B cell (primary cell): ENCODE measurements around the gene LDHB. TPM values are rescaled to one million over a fixed set of nuclear protein-coding genes. Genes with fewer than 3 reads are reported as not detected.

Experiments used
- ATAC-seq: fragments of 200-7000 bp; cut with Tn5 transposase; one replicate; pipeline ENCODE4 v1.10.0; 2021; ENCODE audit warnings: low read depth, mild to moderate bottlenecking, moderate number of reproducible peaks, moderate library complexity
- CTCF ChIA-PET: fragments of 350-600 bp; sonication (Branson Sonifier 250); formaldehyde crosslinking; loops from one replicate; lab custom pipeline; 2021; ENCODE audit warnings: antibody characterized with exemption, inconsistent platforms; lab: Charles Lee
- POLR2A ChIA-PET: fragments of 350-600 bp; sonication (Branson Sonifier 250); formaldehyde crosslinking; loops from one replicate; lab custom pipeline; 2021; ENCODE audit warnings: antibody characterized with exemption; lab: Charles Lee
- DNase-seq: peaks from one replicate; pipeline ENCODE4 v3.0.0; 2013
- H2AFZ ChIP-seq: 2 replicates; pipeline ENCODE4 v1.6.1; 2012; ENCODE audit warnings: mild to moderate bottlenecking, low read depth, low read length; ENCODE audit not compliant: insufficient read depth, poor library complexity, severe bottlenecking
- H3K27ac ChIP-seq, 2 donors: 1 replicate in 1 of 2; 2 replicates in 1 of 2; pipeline ENCODE4 v1.5.1; 2012 to 2013; ENCODE audit warnings: low read length in 2 of 2, mild to moderate bottlenecking in 2 of 2, moderate library complexity in 1 of 2
- H3K27me3 ChIP-seq, 4 experiments: fragments of 200-600 bp in 1 of 4; sonication (generic) in 1 of 4; replicated peaks in 1 of 4; 1 replicate in 2 of 4; 2 replicates in 2 of 4; pipeline versions ENCODE4 v1.6.1 to v1.7.0; 2013 to 2016; ENCODE audit warnings: low read length in 3 of 4, mild to moderate bottlenecking in 2 of 4, mixed read lengths in 1 of 4, moderate library complexity in 1 of 4; ENCODE audit not compliant: insufficient read depth in 4 of 4, control insufficient read depth in 3 of 4; ENCODE audit errors: control extremely low read depth in 1 of 4
- H3K36me3 ChIP-seq, 2 experiments: replicated peaks in 1 of 2; 1 replicate in 1 of 2; 2 replicates in 1 of 2; pipeline versions ENCODE4 v1.6.1 to v1.7.1; 2013; ENCODE audit warnings: low read length in 1 of 2; ENCODE audit not compliant: insufficient read depth in 2 of 2, control insufficient read depth in 1 of 2; ENCODE audit errors: control extremely low read depth in 1 of 2, extremely low read depth in 1 of 2
- H3K4me1 ChIP-seq, 2 donors: fragments of 200-600 bp in 1 of 2; sonication (generic) in 1 of 2; 1 replicate in 1 of 2; 2 replicates in 1 of 2; pipeline versions ENCODE4 v1.5.1 to v1.6.1; 2013 to 2017; ENCODE audit warnings: low read length in 2 of 2; ENCODE audit not compliant: control insufficient read depth in 2 of 2, insufficient read depth in 2 of 2
- H3K4me2 ChIP-seq: replicated peaks from 2 replicates; pipeline ENCODE3; 2012; ENCODE audit warnings: mild to moderate bottlenecking, low read depth, low read length; ENCODE audit not compliant: poor library complexity, severe bottlenecking
- H3K4me3 ChIP-seq, 5 experiments: fragments of 200-600 bp in 1 of 5; sonication (generic) in 1 of 5; 1 replicate in 3 of 5; 2 replicates in 2 of 5; pipeline versions ENCODE4 v1.5.1 to v1.7.0; 2011 to 2016; ENCODE audit warnings: low read length in 4 of 5, mild to moderate bottlenecking in 4 of 5, low read depth in 2 of 5, control low read depth in 1 of 5, moderate library complexity in 1 of 5; ENCODE audit not compliant: insufficient read depth in 1 of 5; ENCODE audit errors: control extremely low read depth in 1 of 5, extremely low read depth in 1 of 5
- H3K79me2 ChIP-seq: fragments of 200-600 bp; sonication (generic); one replicate; pipeline ENCODE4 v1.6.0; 2016; ENCODE audit warnings: low read length; ENCODE audit not compliant: control insufficient read depth, insufficient read depth
- H3K9ac ChIP-seq: fragments of 200-600 bp; sonication (generic); 2 replicates; pipeline ENCODE4 v1.6.1; 2017; ENCODE audit warnings: mild to moderate bottlenecking, low read length, moderate library complexity
- H3K9me3 ChIP-seq, 3 donors: one replicate each; pipeline versions ENCODE4 v1.6.1 to v1.7.1; 2013; ENCODE audit warnings: low read length in 2 of 3; ENCODE audit not compliant: control insufficient read depth in 2 of 3, insufficient read depth in 1 of 3; ENCODE audit errors: control extremely low read depth in 1 of 3
- H4K20me1 ChIP-seq: 2 replicates; pipeline ENCODE4 v1.6.0; 2012; ENCODE audit warnings: mild to moderate bottlenecking, low read length; ENCODE audit not compliant: insufficient read depth, control insufficient read depth, poor library complexity, severe bottlenecking
- H3K27ac Mint-ChIP-seq: one replicate; pipeline ENCODE4 v1.8.0; 2021; ENCODE audit warnings: mixed read lengths
- H3K27me3 Mint-ChIP-seq: one replicate; pipeline ENCODE4 v1.8.0; 2021; ENCODE audit warnings: mixed read lengths
- H3K4me1 Mint-ChIP-seq: one replicate; pipeline ENCODE4 v1.8.0; 2021; ENCODE audit warnings: mixed read lengths
- H3K4me3 Mint-ChIP-seq: one replicate; pipeline ENCODE4 v1.8.0; 2021; ENCODE audit warnings: mixed read lengths
- H3K9me3 Mint-ChIP-seq: one replicate; pipeline ENCODE4 v1.8.0; 2022; ENCODE audit warnings: mixed read lengths; ENCODE audit not compliant: insufficient read depth
- CTCF ChIP-seq: fragments of 200-600 bp; IDR thresholded peaks from one replicate; pipeline ENCODE4 v1.8.0; 2022; ENCODE audit warnings: antibody characterized with exemption, mild to moderate bottlenecking
- EZH2 ChIP-seq: IDR thresholded peaks from 2 replicates; pipeline ENCODE4 v1.6.1; 2012; ENCODE audit warnings: borderline replicate concordance, low read depth, mild to moderate bottlenecking, moderate library complexity, low read length; ENCODE audit not compliant: insufficient read depth, poor library complexity, severe bottlenecking
- WGBS: methylation state at CpG from one replicate; pipeline ENCODE4 v1.1.5; 2013; ENCODE audit warnings: missing lambda C conversion rate; ENCODE audit not compliant: insufficient coverage; 5-methylcytosine and 5-hydroxymethylcytosine counted together
- intact Hi-C: fragments of 100-400 bp; cut with micrococcal nuclease; formaldehyde crosslinking; loops from one replicate; pipeline ENCODE4 v1.10.0; 2022
- polyA plus RNA-seq: library from polyadenylated mRNA; depleted of rRNA; stranded (reverse); fragments of >200 nt; gene quantifications from 2 replicates; pipeline ENCODE4 v1.2.3, GENCODE V29; 2012
- total RNA-seq, 2 donors: library from RNA; stranded (reverse); fragments of 120-200 nt in 1 of 2; gene quantifications; 1 replicate in 1 of 2; 2 replicates in 1 of 2; pipeline versions ENCODE4 v1.2.3 to v1.2.4, GENCODE V29; 2013 to 2022

Gene LDHB
- total and polyA plus RNA-seq, 2 donors (not counting 1 experiment from before 2014, with no cell fraction given), result 63.2 to 161 TPM

GRCh38 chr12:21617030-21617429 is 40.6 kb downstream of the LDHB start:
- Histone ChIP-seq H3K27ac (no peak overlapping the region), H3K9me3 (no peaks in the 10 kb centered on the region), H3K4me1 (no peaks in the 10 kb centered on the region), H3K4me2 (no peak overlapping the region), H3K79me2 (no peaks in the 10 kb centered on the region), H3K27me3 (no peaks in the 10 kb centered on the region), H4K20me1 (no peaks in the 10 kb centered on the region), H3K9ac (no peak overlapping the region), H3K36me3 (no peaks in the 10 kb centered on the region), H2AFZ (no peak overlapping the region), H3K4me3 (no peak overlapping the region)
- H3K4me3 Mint-ChIP-seq, result no peak overlapping the region
- H3K27me3 Mint-ChIP-seq, result peaks cover 4% of the 10 kb centered on the region
- peaks cover 10% of the 10 kb centered on the region for H3K4me1 Mint-ChIP-seq
- H3K27ac Mint-ChIP-seq, result no peak overlapping the region
- H3K9me3 Mint-ChIP-seq, result no peaks in the 10 kb centered on the region
- ChIA-PET CTCF (no interaction called here), POLR2A (no interaction called here)
- TF ChIP-seq EZH2 (no peak), CTCF (no peak)
- intact Hi-C loops, result no loop called here
- ATAC-seq, result no peak
- DNase-seq, result no peak
- no CpG with 5 or more reads among the region's 3 CpGs for WGBS

- no peak overlapping the region for H3K27ac ChIP-seq
- H3K4me1 Mint-ChIP-seq, result peaks cover 10% of the 10 kb centered on the region
- no peak overlapping the region for H3K9ac ChIP-seq
- ChIA-PET CTCF (no interaction called here), POLR2A (no interaction called here)
- no peak overlapping the region for H3K27ac Mint-ChIP-seq
- no peaks in the 10 kb centered on the region for H4K20me1 ChIP-seq
- H3K9me3 ChIP-seq, result no peaks in the 10 kb centered on the region
- H3K4me3 Mint-ChIP-seq, result no peak overlapping the region
- no peaks in the 10 kb centered on the region for H3K4me1 ChIP-seq
- no peak overlapping the region for H3K4me2 ChIP-seq
- no peaks in the 10 kb centered on the region for H3K27me3 ChIP-seq
- intact Hi-C loops, result no loop called here
- peaks cover 4% of the 10 kb centered on the region for H3K27me3 Mint-ChIP-seq
- ATAC-seq (no peak), DNase-seq (no peak)
- H3K36me3 ChIP-seq, result no peaks in the 10 kb centered on the region
- no peak for TF ChIP-seq CTCF
- no peak for TF ChIP-seq EZH2
- 19% methylated on average over 1 of the region's 1 CpG for WGBS
- no peaks in the 10 kb centered on the region for H3K79me2 ChIP-seq
- H3K9me3 Mint-ChIP-seq, result no peaks in the 10 kb centered on the region
- peak overlapping the region; percentile 22 for H2AFZ ChIP-seq
- H3K4me3 ChIP-seq, result no peak overlapping the region
These were observed 42.2 kb downstream of the LDHB start for GRCh38 chr12:21615431-21615830.
